ENCODE results near the gene CPO.

Gene CPO

DNA sequence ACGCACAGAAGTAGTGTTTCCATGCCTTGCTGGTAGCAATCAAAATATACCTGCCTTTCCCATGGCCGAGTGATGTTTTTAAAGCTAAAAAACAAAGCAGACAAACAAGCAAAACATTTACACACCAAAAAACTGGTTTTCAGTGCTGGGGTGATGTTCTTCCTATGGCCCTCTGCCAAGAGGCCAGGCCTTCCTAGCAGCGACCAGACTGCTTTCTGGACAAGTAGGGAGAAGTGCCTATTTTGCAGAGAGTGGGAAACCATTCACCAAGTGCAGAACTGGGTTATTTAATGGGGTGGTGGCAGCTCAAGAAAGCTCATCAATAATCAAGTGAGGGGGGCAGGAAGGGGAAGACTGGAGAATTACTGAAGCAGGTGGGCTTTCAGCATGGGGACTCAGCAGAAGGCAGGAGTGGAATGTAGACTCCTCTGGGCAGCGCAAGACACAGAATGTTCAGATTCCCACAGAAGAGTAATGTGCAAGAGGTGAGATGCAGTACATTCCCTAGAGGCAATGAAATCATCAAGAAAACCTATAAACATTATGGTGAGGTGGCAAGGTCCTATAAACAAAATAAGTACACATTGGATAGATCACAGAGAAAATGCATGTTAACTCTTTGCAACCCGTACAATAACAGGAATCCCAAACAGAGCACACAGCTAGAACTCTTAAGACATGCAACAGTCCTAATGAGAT lies 44.0 kb downstream of the CPO start:
- Histone ChIP-seq H4K20me1 (no peaks in the 10 kb centered on the region), H3K36me3 (no peaks in the 10 kb centered on the region), H3K4me3 (no peak overlapping the region), H3K27ac (no peak overlapping the region), H3K9me3 (no peaks in the 10 kb centered on the region), H3K9ac (no peak overlapping the region), H3K4me1 (no peaks in the 10 kb centered on the region), H3K27me3 (no peaks in the 10 kb centered on the region), H3K4me2 (no peak overlapping the region)
- TF ChIP-seq Cebpa-rat (IDR thresholded peaks at IDR 0.05): no peak

DNA sequence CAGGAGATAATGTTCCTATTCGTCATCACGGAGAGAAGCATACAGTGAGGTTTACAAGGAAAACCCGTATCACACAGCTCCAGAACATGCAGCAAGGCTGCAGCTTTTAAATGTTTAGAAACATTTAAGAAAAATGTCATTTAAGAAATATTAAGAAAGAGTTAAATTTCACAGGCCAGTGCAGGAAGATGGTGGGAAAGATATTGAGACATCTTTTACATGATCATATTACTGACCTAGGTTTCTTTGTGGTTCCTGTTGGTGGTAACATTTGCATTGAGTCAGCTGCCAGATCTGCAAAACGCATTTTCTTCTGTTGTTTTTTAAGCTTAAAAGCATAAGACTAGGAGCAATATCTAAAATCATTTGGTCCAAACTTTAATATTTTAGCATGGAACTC lies 44.9 kb downstream of the CPO start:
- H3K4me2 ChIP-seq: no peak overlapping the region
- H3K27me3 ChIP-seq: no peaks in the 10 kb centered on the region
- H3K4me3 ChIP-seq: no peak overlapping the region
- no peak overlapping the region for H3K27ac ChIP-seq
- no peaks in the 10 kb centered on the region for H4K20me1 ChIP-seq
- no peaks in the 10 kb centered on the region for H3K9me3 ChIP-seq
- H3K4me1 ChIP-seq: no peaks in the 10 kb centered on the region
- TF ChIP-seq Cebpa-rat (IDR thresholded peaks at IDR 0.05): no peak
- no peak overlapping the region for H3K9ac ChIP-seq
- no peaks in the 10 kb centered on the region for H3K36me3 ChIP-seq

DNA sequence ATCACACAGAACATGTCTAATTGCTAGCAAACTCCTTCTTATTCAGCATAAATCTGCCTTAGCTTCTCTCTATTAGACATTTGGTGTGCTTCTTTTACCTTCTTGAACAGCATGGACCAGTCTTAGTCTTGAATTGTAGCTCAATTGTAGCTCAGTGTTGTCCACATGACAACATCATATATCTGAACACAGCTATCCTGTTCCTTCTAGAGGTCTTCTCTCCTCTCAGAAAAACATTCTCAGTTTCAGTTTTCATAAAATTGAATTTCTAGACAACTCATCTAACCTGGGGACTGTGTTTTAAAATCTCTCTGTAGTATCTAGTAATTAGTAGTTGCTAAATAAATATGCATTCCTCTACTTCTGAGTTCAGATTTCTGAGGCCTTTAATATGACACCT lies 47.6 kb downstream of the CPO start:
- H3K27ac ChIP-seq: no peak overlapping the region
- no peaks in the 10 kb centered on the region for H3K4me1 ChIP-seq
- H3K4me3 ChIP-seq: no peak overlapping the region
- no peak for TF ChIP-seq Cebpa-rat (IDR thresholded peaks at IDR 0.05)
- H4K20me1 ChIP-seq: no peaks in the 10 kb centered on the region
- H3K36me3 ChIP-seq: no peaks in the 10 kb centered on the region
- no peaks in the 10 kb centered on the region for H3K9me3 ChIP-seq
- H3K27me3 ChIP-seq: no peaks in the 10 kb centered on the region
- H3K4me2 ChIP-seq: no peak overlapping the region
- H3K9ac ChIP-seq: no peak overlapping the region

DNA sequence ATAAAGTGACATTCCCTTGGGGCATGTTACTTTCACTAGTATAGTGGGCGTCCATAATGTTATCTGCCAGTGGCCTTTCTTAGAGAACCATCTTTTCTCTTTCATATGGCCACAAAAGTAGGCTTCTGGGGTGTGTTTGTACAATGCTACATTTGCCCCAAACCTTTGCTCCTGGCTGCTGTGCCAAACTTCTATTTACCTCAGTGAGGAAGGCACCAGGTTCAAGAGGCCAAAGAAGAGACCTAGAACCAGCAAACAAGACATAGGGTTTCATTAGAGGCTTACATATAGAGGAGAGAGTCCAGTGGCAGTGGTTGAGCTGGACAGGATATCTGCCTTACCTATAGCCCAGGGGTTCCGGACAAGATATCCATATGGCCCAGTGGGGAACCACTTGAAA lies 48.5 kb downstream of the CPO start:
- H3K9me3 ChIP-seq: no peaks in the 10 kb centered on the region

DNA sequence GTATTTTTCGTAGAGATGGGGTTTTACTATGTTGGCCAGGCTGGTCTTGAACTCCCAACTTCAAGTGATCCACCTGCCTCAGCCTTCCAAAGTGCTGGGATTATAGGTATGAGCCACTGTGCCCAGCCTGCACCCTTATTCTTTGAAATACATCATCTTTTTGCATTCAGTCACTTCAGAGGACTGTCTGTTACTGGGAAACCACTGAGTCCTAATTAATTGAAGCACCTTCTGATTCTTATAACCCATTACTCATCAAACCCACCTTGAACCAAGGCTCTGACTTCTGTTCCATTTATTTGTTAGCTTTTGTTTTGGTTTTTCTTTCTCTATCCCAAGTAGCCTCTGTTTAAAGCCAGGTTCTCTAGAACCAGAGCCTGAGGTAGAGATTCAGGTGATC lies 49.6 kb downstream of the CPO start:
- H3K4me1 ChIP-seq: no peaks in the 10 kb centered on the region
- H3K36me3 ChIP-seq: no peaks in the 10 kb centered on the region
- no peaks in the 10 kb centered on the region for H4K20me1 ChIP-seq
- no peak overlapping the region for H3K27ac ChIP-seq
- no peak overlapping the region for H3K9ac ChIP-seq
- H3K27me3 ChIP-seq: no peaks in the 10 kb centered on the region
- TF ChIP-seq Cebpa-rat (IDR thresholded peaks at IDR 0.05): no peak
- no peaks in the 10 kb centered on the region for H3K9me3 ChIP-seq
- no peak overlapping the region for H3K4me2 ChIP-seq
- H3K4me3 ChIP-seq: no peak overlapping the region

More for the DNA sequence above, 48.5 kb downstream of the CPO start:
- Histone ChIP-seq H3K4me2 (no peak overlapping the region), H3K27me3 (no peaks in the 10 kb centered on the region), H3K36me3 (no peaks in the 10 kb centered on the region), H3K4me1 (no peaks in the 10 kb centered on the region), H3K27ac (no peak overlapping the region), H4K20me1 (no peaks in the 10 kb centered on the region), H3K9ac (no peak overlapping the region), H3K4me3 (no peak overlapping the region)
- no peak for TF ChIP-seq Cebpa-rat (IDR thresholded peaks at IDR 0.05)

DNA sequence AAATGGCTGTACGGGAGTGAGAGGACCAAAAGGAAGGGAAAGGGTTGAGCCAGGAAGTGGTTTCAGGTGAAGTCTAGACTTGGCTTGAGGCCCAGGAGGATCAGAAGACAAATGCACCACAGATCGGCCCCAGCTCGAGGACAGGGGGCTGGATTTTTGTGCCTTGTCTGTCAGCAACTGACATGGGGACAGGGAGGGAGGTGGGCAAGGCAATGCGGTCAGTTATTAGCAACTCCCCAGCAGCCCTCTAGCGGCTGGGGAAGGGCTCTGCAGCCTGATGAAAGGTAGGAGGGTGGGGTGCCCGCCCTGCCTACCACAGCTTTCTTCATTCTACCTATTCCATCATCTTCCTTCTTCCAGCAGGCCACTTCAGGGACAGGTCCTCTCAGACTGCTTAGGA lies 50.0 kb downstream of the CPO start:
- TF ChIP-seq Cebpa-rat (IDR thresholded peaks at IDR 0.05): no peak
- no peak overlapping the region for H3K9ac ChIP-seq
- no peak overlapping the region for H3K4me2 ChIP-seq
- H4K20me1 ChIP-seq: no peaks in the 10 kb centered on the region
- no peaks in the 10 kb centered on the region for H3K27me3 ChIP-seq
- H3K9me3 ChIP-seq: no peaks in the 10 kb centered on the region
- H3K4me3 ChIP-seq: no peak overlapping the region
- no peaks in the 10 kb centered on the region for H3K36me3 ChIP-seq
- H3K4me1 ChIP-seq: no peaks in the 10 kb centered on the region
- no peak overlapping the region for H3K27ac ChIP-seq

DNA sequence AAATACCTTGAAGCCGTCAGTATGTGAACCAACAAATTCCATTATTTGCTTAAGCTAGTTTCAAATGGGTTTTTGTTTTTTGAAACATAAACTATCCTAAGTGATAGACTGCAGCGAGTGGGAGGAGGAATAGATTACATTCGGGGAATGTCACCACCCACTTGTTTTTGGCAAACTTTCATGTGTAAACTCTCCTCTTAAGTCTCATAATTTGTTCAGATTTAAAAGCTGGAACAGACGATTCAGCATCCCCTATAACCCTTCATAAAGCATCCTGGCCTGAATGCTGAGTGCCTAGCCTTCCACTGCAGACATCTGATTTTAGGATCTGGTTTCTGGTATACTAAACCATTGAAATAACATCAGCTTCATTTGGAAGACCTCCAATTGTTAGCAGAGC lies 51.0 kb downstream of the CPO start:
- no peak overlapping the region for H3K4me3 ChIP-seq
- H4K20me1 ChIP-seq: no peaks in the 10 kb centered on the region
- H3K27ac ChIP-seq: no peak overlapping the region
- no peaks in the 10 kb centered on the region for H3K27me3 ChIP-seq
- no peak for TF ChIP-seq Cebpa-rat (IDR thresholded peaks at IDR 0.05)
- H3K4me2 ChIP-seq: no peak overlapping the region
- no peaks in the 10 kb centered on the region for H3K9me3 ChIP-seq
- H3K36me3 ChIP-seq: no peaks in the 10 kb centered on the region
- no peaks in the 10 kb centered on the region for H3K4me1 ChIP-seq
- H3K9ac ChIP-seq: no peak overlapping the region

DNA sequence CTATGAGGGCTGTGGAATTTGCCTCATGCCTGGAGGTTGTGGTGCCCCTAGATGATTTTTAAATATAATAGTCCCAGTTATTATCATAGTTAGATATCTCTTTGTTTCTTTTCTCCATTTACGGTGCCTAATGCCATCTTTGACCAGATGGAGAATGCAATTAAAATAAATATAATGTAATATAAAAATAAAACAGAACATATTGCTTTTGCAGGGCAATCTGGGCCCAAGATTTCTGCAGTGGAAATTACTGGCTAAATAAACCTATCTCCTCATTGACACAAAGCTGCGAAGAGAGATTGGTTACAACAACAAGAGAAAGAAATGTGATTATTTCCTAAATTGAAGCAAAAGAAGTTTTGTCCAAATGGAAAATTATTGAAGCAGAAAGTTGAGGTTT lies 51.8 kb downstream of the CPO start:
- Histone ChIP-seq H3K4me2 (no peak overlapping the region), H3K4me1 (no peaks in the 10 kb centered on the region), H3K9ac (no peak overlapping the region), H3K27ac (no peak overlapping the region), H3K27me3 (no peaks in the 10 kb centered on the region), H3K9me3 (no peaks in the 10 kb centered on the region), H3K36me3 (no peaks in the 10 kb centered on the region), H4K20me1 (no peaks in the 10 kb centered on the region), H3K4me3 (no peak overlapping the region)
- no peak for TF ChIP-seq Cebpa-rat (IDR thresholded peaks at IDR 0.05)

DNA sequence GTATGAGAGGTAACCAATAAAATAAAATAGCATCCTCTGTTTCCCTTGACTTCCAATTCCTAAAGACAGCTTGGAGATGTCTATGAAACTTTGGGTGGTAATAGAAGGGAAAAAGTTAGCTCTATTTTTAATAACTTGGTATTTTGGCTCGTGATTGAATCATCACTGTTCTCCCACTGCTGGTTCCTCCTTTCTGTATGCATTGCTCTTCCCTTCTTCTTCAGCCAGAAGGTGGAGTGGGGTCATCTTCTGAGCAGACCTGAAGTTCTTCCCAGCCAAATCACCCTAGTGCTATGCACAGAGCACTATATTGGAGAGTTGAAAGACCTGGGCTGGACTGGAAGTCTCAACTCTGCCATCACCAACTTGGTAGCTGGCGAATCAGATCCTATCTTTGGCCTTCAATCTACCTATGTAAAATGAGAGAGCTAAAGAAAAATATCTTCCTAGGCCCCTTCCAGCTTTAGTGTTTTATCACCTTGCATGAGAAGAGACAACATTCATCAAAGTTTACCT lies 54.1 kb downstream of the CPO start:
- Histone ChIP-seq H4K20me1 (no peaks in the 10 kb centered on the region), H3K4me1 (no peaks in the 10 kb centered on the region), H3K27ac (no peak overlapping the region), H3K27me3 (no peaks in the 10 kb centered on the region), H3K9ac (no peak overlapping the region), H3K9me3 (no peaks in the 10 kb centered on the region), H3K36me3 (no peaks in the 10 kb centered on the region), H3K4me2 (no peak overlapping the region), H3K4me3 (no peak overlapping the region)
- no peak for TF ChIP-seq Cebpa-rat (IDR thresholded peaks at IDR 0.05)

DNA sequence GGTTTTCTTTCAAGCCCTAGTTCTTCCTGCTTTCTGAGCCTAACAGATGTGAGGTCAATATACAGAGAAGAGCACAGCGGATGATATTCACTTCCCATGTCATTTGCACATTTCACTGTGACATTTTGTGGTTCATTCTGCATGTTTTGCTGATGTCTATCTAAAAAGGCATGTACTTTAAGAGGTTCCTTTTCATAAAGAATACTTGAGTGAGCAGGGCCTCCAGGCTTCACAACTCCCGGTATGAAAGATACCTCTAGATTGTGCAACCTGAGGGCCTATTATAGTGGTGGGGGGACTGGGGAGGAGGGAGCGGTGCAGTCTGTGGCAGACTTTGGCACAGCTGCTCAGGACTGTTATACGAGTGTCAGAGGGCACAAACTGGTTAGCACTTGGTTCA lies 54.6 kb downstream of the CPO start:
- Histone ChIP-seq H4K20me1 (no peaks in the 10 kb centered on the region), H3K9me3 (no peaks in the 10 kb centered on the region), H3K4me1 (no peaks in the 10 kb centered on the region), H3K4me2 (no peak overlapping the region), H3K4me3 (no peak overlapping the region), H3K36me3 (no peaks in the 10 kb centered on the region), H3K9ac (no peak overlapping the region), H3K27me3 (no peaks in the 10 kb centered on the region), H3K27ac (no peak overlapping the region)
- TF ChIP-seq Cebpa-rat (IDR thresholded peaks at IDR 0.05): no peak
